Neural progenitor cell (in vitro differentiated cells): ENCODE results near the gene ANXA6. TPM values are rescaled to one million over a fixed set of nuclear protein-coding genes. Genes with fewer than 3 reads are reported as not detected.

Source experiments
- DNase-seq: peaks from one replicate; pipeline ENCODE4 v3.0.0-alpha.2; 2016; ENCODE audit warnings: low spot score
- H2AFZ ChIP-seq: fragments of 200-600 bp; sonication (generic); replicated peaks from 2 replicates; pipeline ENCODE4 v1.6.1; 2016; ENCODE audit warnings: antibody characterized with exemption
- H3F3A ChIP-seq: fragments of 200-600 bp; sonication (generic); 2 replicates; pipeline ENCODE4 v1.6.1; 2016; ENCODE audit warnings: antibody characterized with exemption, low read depth
- H3K27ac ChIP-seq: fragments of 200-600 bp; sonication (generic); 2 replicates; pipeline ENCODE4 v1.5.1; 2016; ENCODE audit warnings: mild to moderate bottlenecking
- H3K27me3 ChIP-seq: fragments of 200-600 bp; sonication (generic); 2 replicates; pipeline ENCODE4 v1.6.1; 2016; ENCODE audit warnings: mild to moderate bottlenecking, moderate library complexity
- H3K36me3 ChIP-seq: fragments of 200-600 bp; sonication (generic); 2 replicates; pipeline ENCODE4 v1.5.1; 2016
- H3K4me1 ChIP-seq: fragments of 200-600 bp; sonication (generic); 2 replicates; pipeline ENCODE4 v1.6.1; 2016; ENCODE audit warnings: mixed run types
- H3K4me2 ChIP-seq: fragments of 200-600 bp; sonication (generic); 2 replicates; pipeline ENCODE4 v1.6.1; 2016
- H3K4me3 ChIP-seq: fragments of 200-600 bp; sonication (generic); 2 replicates; pipeline ENCODE4 v1.5.1; 2016
- H3K79me2 ChIP-seq: fragments of 200-600 bp; sonication (generic); 2 replicates; pipeline ENCODE4 v1.6.1; 2016; ENCODE audit warnings: low read depth
- H3K9ac ChIP-seq: fragments of 200-600 bp; sonication (generic); 2 replicates; pipeline ENCODE4 v1.6.1; 2016
- H3K9me3 ChIP-seq: fragments of 200-600 bp; sonication (generic); 2 replicates; pipeline ENCODE4 v1.5.1; 2016; ENCODE audit warnings: low read depth
- H4K20me1 ChIP-seq: fragments of 200-600 bp; sonication (generic); 2 replicates; pipeline ENCODE4 v1.6.1; 2016; ENCODE audit warnings: low read depth
- H3K27ac Mint-ChIP-seq: 3 replicates; pipeline ENCODE4 v1.8.0; 2021; ENCODE audit warnings: mixed read lengths
- H3K27me3 Mint-ChIP-seq: 2 replicates; pipeline ENCODE4 v1.8.0; 2022; ENCODE audit warnings: low read depth, mild to moderate bottlenecking, inconsistent platforms, moderate library complexity, mixed read lengths; ENCODE audit not compliant: insufficient read depth
- H3K36me3 Mint-ChIP-seq: 3 replicates; pipeline ENCODE4 v1.8.0; 2021; ENCODE audit warnings: mixed read lengths
- H3K4me1 Mint-ChIP-seq: 3 replicates; pipeline ENCODE4 v1.8.0; 2021; ENCODE audit warnings: mixed read lengths
- H3K4me3 Mint-ChIP-seq: 3 replicates; pipeline ENCODE4 v1.8.0; 2021; ENCODE audit warnings: mild to moderate bottlenecking, moderate library complexity, mixed read lengths
- H3K9me3 Mint-ChIP-seq: 3 replicates; pipeline ENCODE4 v1.8.0; 2020; ENCODE audit warnings: mixed read lengths
- EZH2 ChIP-seq: fragments of 200-600 bp; sonication (generic); IDR thresholded peaks from 2 replicates; pipeline ENCODE4 v1.6.1; 2017; ENCODE audit warnings: antibody characterized with exemption, mild to moderate bottlenecking, moderate library complexity
- EZH2phosphoT487 ChIP-seq: fragments of 200-600 bp; sonication (generic); IDR thresholded peaks from 2 replicates; pipeline ENCODE4 v1.6.1; 2017; ENCODE audit warnings: antibody characterized with exemption
- total RNA-seq: library from RNA; depleted of rRNA; stranded (reverse); fragments of >200 nt; gene quantifications from 2 replicates; pipeline ENCODE4 v1.2.3, GENCODE V29; 2015; ENCODE audit warnings: low replicate concordance
- TF ChIP-seq, protein P1 (sequence below): fragments of 200-600 bp; sonication (generic); IDR thresholded peaks from 2 replicates; pipeline ENCODE4 v1.5.1; 2017; ENCODE audit warnings: antibody characterized with exemption, mild to moderate bottlenecking

The ANXA6 gene
- total RNA-seq, 1 donor from 2014 or later, result 97.6 TPM

DNA sequence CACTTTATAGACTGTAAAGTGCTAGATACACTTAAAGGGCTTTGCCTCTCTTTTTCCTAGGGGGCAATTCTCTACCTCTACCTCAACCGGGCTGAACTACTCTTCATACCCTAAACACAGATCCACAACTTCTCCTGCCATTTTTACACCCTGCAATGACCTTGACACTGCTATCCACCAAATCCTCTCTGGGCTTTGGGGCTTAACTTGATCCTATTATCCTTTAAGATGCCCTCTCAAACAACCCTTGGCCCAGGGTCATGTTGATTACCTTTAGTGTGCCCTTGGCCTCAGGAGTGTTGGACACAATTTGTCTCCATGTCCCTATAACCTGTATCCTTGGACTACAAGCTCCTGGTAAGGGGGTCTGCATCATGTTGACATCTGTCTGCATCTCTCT lies 19.5 kb downstream of the ANXA6 start:
- no peak overlapping the region for H3K4me3 Mint-ChIP-seq
- no peaks in the 10 kb centered on the region for H3K36me3 ChIP-seq

DNA sequence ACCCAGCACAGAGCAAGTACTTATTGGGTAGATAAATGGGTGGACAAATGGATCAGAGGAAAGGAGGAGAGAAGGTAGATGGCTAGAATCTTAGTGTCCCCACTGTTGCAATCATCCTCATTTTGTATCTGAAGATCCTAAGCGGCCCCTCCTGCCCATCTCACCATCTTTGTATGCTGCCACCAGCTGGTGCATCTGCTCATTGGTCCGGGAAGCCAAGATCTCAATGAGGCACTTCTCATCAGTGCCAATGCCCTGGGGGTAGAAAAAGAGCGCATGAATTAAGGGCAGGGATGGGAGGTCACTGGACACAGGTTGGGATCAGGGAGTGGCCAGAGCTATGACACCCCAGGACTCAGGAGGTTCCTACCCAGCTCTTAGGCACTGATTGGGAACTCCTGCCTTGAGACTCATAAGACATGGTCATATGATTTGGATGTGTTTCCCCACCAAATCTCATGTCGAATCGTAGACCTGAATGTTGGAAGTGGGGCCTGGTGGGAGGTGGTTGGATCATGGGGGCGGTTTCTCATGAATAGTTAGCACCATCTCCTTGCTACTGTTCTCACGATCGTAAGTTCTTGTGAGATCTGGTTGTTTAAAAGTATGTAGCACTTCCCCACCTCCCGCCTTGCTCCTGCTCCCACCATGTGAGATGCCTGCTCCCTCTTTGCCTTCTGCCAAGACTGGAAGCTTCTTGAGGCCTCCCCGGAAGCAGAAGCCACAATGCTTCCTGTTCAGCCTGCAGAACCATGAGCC lies 20.3 kb downstream of the ANXA6 start:
- no peak for TF ChIP-seq EZH2
- TF ChIP-seq, protein P1, sequence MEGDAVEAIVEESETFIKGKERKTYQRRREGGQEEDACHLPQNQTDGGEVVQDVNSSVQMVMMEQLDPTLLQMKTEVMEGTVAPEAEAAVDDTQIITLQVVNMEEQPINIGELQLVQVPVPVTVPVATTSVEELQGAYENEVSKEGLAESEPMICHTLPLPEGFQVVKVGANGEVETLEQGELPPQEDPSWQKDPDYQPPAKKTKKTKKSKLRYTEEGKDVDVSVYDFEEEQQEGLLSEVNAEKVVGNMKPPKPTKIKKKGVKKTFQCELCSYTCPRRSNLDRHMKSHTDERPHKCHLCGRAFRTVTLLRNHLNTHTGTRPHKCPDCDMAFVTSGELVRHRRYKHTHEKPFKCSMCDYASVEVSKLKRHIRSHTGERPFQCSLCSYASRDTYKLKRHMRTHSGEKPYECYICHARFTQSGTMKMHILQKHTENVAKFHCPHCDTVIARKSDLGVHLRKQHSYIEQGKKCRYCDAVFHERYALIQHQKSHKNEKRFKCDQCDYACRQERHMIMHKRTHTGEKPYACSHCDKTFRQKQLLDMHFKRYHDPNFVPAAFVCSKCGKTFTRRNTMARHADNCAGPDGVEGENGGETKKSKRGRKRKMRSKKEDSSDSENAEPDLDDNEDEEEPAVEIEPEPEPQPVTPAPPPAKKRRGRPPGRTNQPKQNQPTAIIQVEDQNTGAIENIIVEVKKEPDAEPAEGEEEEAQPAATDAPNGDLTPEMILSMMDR, result no peak
- no peak for DNase-seq
- Histone ChIP-seq H3K4me2 (no peak overlapping the region), H3F3A (no peaks in the 10 kb centered on the region), H3K79me2 (no peaks in the 10 kb centered on the region), H3K4me1 (peaks cover 7% of the 10 kb centered on the region), H3K36me3 (no peaks in the 10 kb centered on the region), H4K20me1 (peaks cover 9% of the 10 kb centered on the region), H3K9me3 (no peaks in the 10 kb centered on the region), H3K27me3 (no peaks in the 10 kb centered on the region), H3K4me3 (no peak overlapping the region), H3K27ac (no peak overlapping the region), H2AFZ (no peak overlapping the region), H3K9ac (no peak overlapping the region)
- peaks cover 15% of the 10 kb centered on the region for H3K4me1 Mint-ChIP-seq
- H3K27ac Mint-ChIP-seq, result no peak overlapping the region
- H3K27me3 Mint-ChIP-seq, result peaks cover 3% of the 10 kb centered on the region
- peaks cover 35% of the 10 kb centered on the region for H3K36me3 Mint-ChIP-seq
- H3K4me3 Mint-ChIP-seq, result no peak overlapping the region
- no peaks in the 10 kb centered on the region for H3K9me3 Mint-ChIP-seq

More for the DNA sequence above, 19.5 kb downstream of the ANXA6 start:
- peaks cover 15% of the 10 kb centered on the region for H3K4me1 Mint-ChIP-seq
- no peak overlapping the region for H3K4me3 ChIP-seq
- no peak overlapping the region for H3K4me2 ChIP-seq
- peaks cover 31% of the 10 kb centered on the region for H3K36me3 Mint-ChIP-seq
- no peak overlapping the region for H3K27ac ChIP-seq
- no peak for TF ChIP-seq EZH2phosphoT487
- TF ChIP-seq EZH2, result no peak
- TF ChIP-seq, protein P1, result no peak
- H4K20me1 ChIP-seq, result peaks cover 10% of the 10 kb centered on the region
- H3K4me1 ChIP-seq, result peaks cover 7% of the 10 kb centered on the region
- H3F3A ChIP-seq, result no peaks in the 10 kb centered on the region
- H3K27me3 Mint-ChIP-seq, result peaks cover 3% of the 10 kb centered on the region
- no peaks in the 10 kb centered on the region for H3K27me3 ChIP-seq
- H3K79me2 ChIP-seq, result no peaks in the 10 kb centered on the region
- no peak overlapping the region for H3K27ac Mint-ChIP-seq
- no peaks in the 10 kb centered on the region for H3K9me3 ChIP-seq
- no peak overlapping the region for H3K9ac ChIP-seq
- H3K9me3 Mint-ChIP-seq, result no peaks in the 10 kb centered on the region
- DNase-seq, result no peak
- no peak overlapping the region for H2AFZ ChIP-seq

DNA sequence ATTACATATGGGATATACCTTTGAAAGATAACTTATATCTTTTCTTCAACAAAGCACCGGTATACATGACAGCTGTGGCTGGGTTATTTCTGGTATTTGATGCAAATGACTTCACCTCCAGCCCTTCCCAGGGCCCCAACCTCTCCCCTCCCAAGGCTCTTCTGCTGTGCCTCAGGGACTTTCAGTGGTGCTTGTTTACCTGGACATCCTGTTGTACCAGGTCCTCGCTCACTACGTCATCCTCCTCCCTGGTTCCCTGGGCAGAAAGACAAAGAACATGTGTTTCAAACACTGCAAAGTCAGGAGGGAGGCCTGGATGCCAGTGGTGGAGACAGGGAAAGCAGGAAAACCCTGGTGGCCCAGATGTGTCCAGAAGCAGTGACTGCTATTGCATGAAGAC lies 23.4 kb downstream of the ANXA6 start:
- H3K4me1 Mint-ChIP-seq, result no peaks in the 10 kb centered on the region
- Histone ChIP-seq H4K20me1 (no peaks in the 10 kb centered on the region), H2AFZ (no peak overlapping the region), H3K27ac (no peak overlapping the region), H3K27me3 (no peaks in the 10 kb centered on the region), H3K4me2 (no peak overlapping the region), H3K36me3 (no peaks in the 10 kb centered on the region), H3K9me3 (no peaks in the 10 kb centered on the region), H3K9ac (no peak overlapping the region), H3F3A (no peaks in the 10 kb centered on the region), H3K4me1 (no peaks in the 10 kb centered on the region), H3K4me3 (no peak overlapping the region), H3K79me2 (no peaks in the 10 kb centered on the region)
- no peak overlapping the region for H3K27ac Mint-ChIP-seq
- H3K9me3 Mint-ChIP-seq, result no peaks in the 10 kb centered on the region
- H3K27me3 Mint-ChIP-seq, result no peaks in the 10 kb centered on the region
- no peak for DNase-seq
- no peak overlapping the region for H3K4me3 Mint-ChIP-seq
- H3K36me3 Mint-ChIP-seq, result peaks cover 43% of the 10 kb centered on the region
- TF ChIP-seq EZH2, result no peak
- TF ChIP-seq, protein P1, result no peak
- TF ChIP-seq EZH2phosphoT487, result no peak
